C4-2B (cell line): ENCODE results near the gene PRKAR2B.

Experiments used
- CTCF ChIP-seq: fragments of 450-650 bp; conservative IDR thresholded peaks from 2 replicates; pipeline ENCODE4 v1.5.1; 2017; ENCODE audit warnings: mild to moderate bottlenecking
- ZFX ChIP-seq: fragments of 450-650 bp; IDR thresholded peaks from 2 replicates; pipeline ENCODE4 v1.6.1; 2017

GRCh38 chr7:107122486-107122911, 78.0 kb downstream of the PRKAR2B start:
- TF ChIP-seq CTCF (no peak), ZFX (no peak)
